ENCODE measurements around the gene SLIT1.

DNA sequence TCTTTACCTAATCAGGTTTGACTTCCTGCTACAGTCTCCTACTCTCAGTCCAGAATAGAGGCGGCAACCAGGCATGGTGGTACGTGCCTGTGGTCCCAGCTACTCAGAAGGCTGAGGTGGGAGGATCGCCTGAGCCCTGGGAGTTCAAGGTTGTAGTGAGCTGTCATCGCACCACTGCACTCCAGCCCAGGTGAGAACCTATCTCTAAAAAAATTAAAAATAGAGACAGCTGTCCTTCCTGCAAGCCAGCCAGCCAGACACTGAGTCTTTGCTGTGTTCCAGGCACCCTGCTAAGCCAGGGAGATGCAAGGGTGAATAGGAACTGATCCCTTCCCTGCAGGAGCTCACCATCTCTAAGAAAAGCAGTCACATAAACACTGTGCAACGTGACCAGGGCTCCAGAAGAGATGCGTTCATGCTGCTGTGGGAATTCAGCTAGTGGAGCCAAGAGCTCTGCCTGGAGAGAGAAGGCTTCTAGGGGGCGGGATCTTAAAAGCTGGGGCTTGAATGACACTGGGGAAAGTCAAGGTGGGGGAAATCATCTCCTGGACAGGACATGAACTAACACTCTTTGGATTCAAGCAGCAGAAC is 22.1 kb upstream of the SLIT1 start:
- TF ChIP-seq, protein P1, sequence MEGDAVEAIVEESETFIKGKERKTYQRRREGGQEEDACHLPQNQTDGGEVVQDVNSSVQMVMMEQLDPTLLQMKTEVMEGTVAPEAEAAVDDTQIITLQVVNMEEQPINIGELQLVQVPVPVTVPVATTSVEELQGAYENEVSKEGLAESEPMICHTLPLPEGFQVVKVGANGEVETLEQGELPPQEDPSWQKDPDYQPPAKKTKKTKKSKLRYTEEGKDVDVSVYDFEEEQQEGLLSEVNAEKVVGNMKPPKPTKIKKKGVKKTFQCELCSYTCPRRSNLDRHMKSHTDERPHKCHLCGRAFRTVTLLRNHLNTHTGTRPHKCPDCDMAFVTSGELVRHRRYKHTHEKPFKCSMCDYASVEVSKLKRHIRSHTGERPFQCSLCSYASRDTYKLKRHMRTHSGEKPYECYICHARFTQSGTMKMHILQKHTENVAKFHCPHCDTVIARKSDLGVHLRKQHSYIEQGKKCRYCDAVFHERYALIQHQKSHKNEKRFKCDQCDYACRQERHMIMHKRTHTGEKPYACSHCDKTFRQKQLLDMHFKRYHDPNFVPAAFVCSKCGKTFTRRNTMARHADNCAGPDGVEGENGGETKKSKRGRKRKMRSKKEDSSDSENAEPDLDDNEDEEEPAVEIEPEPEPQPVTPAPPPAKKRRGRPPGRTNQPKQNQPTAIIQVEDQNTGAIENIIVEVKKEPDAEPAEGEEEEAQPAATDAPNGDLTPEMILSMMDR (IDR thresholded peaks at IDR 0.05; ENCODE audit: insufficient read depth, low read depth, low read length) = no peak
- no peak for TF ChIP-seq EZH2 (IDR thresholded peaks at IDR 0.05; ENCODE audit: insufficient read depth, low read length)
